Stimulated activated CD4-positive, alpha-beta T cell treated with anti-CD3 and anti-CD28 coated beads, TNF-alpha, amount 100 ng/mL, for 48 hours (primary cell): Measurements from ENCODE around the gene COL13A1.

Experiments
- DNase-seq, 3 donors: peaks; one replicate each; pipeline ENCODE4 v3.0.0-alpha.2; 2020; ENCODE audit warnings: low read depth in 3 of 3

COL13A1 gene

GRCh38 chr10:69866688-69867461 is 65.2 kb downstream of the COL13A1 start:
- no peak for DNase-seq

- no peak for DNase-seq
Measured at GRCh38 chr10:69867699-69868558, 66.2 kb downstream of the COL13A1 start.

- no peak for DNase-seq
Measured at GRCh38 chr10:69868821-69869220, 67.1 kb downstream of the COL13A1 start.

- no peak for DNase-seq
Measured at GRCh38 chr10:69869291-69869961, 67.7 kb downstream of the COL13A1 start.

- DNase-seq, result no peak
Measured at GRCh38 chr10:69870591-69870990, 68.9 kb downstream of the COL13A1 start.

GRCh38 chr10:69871074-69871473 is 69.4 kb downstream of the COL13A1 start:
- DNase-seq, result no peak

GRCh38 chr10:69872323-69872722 is 70.6 kb downstream of the COL13A1 start:
- no peak for DNase-seq

- DNase-seq, result no peak
Measured at GRCh38 chr10:69873135-69873639, 71.5 kb downstream of the COL13A1 start.

- no peak for DNase-seq
Measured at GRCh38 chr10:69874449-69874848, 72.7 kb downstream of the COL13A1 start.

- DNase-seq, result no peak
Measured at GRCh38 chr10:69875856-69876255, 74.2 kb downstream of the COL13A1 start.

- no peak for DNase-seq
Measured at GRCh38 chr10:69876286-69876685, 74.6 kb downstream of the COL13A1 start.

- DNase-seq, result no peak
Measured at GRCh38 chr10:69876931-69877330, 75.2 kb downstream of the COL13A1 start.

- DNase-seq, result no peak
Measured at GRCh38 chr10:69878038-69878437, 76.3 kb downstream of the COL13A1 start.

- no peak for DNase-seq
Measured at GRCh38 chr10:69878951-69879350, 77.2 kb downstream of the COL13A1 start.

- no peak for DNase-seq
Measured at GRCh38 chr10:69879634-69880257, 78.0 kb downstream of the COL13A1 start.

- no peak for DNase-seq
Measured at GRCh38 chr10:69880301-69881081, 78.8 kb downstream of the COL13A1 start.

- DNase-seq, result no peak
Measured at GRCh38 chr10:69881202-69881601, 79.5 kb downstream of the COL13A1 start.

GRCh38 chr10:69883310-69884023 is 81.8 kb downstream of the COL13A1 start:
- no peak for DNase-seq

GRCh38 chr10:69884024-69884367 is 82.3 kb downstream of the COL13A1 start:
- DNase-seq, result no peak

GRCh38 chr10:69884686-69885085 is 83.0 kb downstream of the COL13A1 start:
- no peak for DNase-seq
